HG02970 (cell line): Measurements from ENCODE around the gene ZNF75A.
A peak's percentile ranks its signal among the peaks of the same experiment; 100 is the strongest.
"Not testable (repeated sequence)": the region's sequence is repeated elsewhere in the genome, so short reads cannot be mapped to it uniquely, and the experiment has no call there.

Source experiments
- ATAC-seq: cut with Tn5 transposase; IDR thresholded peaks from one replicate; pipeline ENCODE4 v1.9.1; 2021; ENCODE audit warnings: mild to moderate bottlenecking, moderate library complexity, moderate number of reproducible peaks; ENCODE audit not compliant: unreplicated experiment, low FRiP score

ZNF75A gene

DNA sequence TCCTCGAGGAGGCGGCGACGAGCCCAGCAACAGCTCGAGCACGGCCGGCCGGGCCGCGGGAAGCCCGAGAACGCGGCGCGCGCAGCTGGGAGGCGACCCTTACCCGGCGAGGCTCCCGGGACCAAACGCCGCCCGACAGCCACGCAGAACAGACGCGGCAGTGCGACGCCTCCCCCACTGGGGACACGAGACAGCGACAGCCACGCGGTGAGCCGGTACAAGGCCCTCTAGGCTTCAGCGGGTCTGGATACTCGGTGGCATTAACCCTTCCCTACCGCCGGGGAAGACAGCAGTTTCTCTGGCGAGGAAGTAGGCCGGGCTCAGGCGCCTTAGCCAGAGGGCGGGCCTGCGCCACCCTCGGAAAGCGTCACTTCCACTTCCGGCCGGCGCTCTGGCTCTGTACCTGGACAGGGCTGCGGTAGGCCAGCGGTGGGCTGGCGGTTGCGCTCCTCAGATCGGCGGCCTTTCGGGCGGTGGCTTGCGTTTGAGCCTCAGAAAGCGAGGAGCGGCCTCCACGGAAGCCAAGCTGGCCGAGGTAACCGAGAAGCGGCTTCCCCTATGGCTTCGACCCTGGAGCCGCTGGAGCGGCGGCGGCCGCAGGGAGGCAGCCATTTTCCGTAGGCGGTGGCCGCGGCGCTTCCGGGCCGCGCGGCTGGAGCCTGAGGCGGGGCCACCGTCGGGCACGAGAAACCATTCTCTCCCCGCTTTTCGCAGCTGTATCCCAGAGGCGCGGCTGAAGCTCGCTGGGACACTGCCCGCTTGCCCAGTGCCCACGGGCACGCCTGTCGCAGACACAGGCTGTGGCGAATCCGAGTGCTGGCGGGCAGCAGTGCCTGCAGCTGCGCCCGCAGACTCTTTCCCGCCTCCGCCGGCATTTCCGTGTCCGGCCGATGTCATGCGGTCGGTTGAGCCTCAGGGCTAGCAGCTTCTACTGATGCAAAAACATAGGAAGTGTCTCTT lies at the start of gene ZNF75A, which contains the start of gene TIGD7:
TSS of gene ZNF75A (plus strand) at position 389 of the 960 bp plus-strand sequence. CDS start 2,932 bp downstream, outside the sequence.
TSS of gene TIGD7 (minus strand) at position 322 of the 960 bp plus-strand sequence. CDS start 4,816 bp downstream, outside the sequence.
- peak; percentile 89 for ATAC-seq

GRCh38 chr16:3256146-3256865 lies 49.0 kb upstream of the ZNF75A start, which contains the start of gene MEFV:
MEFV (minus strand) TSS chr16:3256633; CDS start chr16:3256587, 46 bp downstream.
- no peak for ATAC-seq

DNA sequence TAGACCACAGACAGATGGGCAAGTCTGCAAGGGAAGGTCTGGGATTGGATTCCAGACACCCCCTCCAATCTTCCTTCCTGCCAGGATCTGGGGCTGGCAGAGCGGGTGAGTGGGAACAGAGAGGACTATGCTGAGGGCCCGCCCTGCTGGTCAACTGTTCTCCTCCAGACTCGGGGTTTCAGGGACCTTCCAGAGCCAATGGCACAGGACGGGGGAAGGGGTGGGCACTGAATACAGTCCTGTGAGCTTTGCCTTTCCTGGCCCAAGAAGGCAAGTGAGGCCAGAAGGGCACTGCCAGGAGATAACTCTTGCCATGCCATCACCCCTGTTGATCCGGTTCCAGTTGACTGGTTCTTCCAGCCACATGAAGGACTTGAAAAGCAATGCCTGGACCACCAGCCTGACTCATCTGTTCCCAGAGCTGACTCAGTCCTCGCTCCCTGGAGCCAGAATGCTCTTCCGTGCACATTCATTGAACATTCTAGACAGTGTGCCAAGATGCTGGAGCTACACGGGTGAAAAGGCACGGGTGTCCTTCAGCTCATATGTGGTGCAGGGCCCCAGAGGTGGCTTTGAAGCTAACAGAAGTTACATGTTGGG lies 48.3 kb upstream of the ZNF75A start:
- no peak for ATAC-seq

DNA sequence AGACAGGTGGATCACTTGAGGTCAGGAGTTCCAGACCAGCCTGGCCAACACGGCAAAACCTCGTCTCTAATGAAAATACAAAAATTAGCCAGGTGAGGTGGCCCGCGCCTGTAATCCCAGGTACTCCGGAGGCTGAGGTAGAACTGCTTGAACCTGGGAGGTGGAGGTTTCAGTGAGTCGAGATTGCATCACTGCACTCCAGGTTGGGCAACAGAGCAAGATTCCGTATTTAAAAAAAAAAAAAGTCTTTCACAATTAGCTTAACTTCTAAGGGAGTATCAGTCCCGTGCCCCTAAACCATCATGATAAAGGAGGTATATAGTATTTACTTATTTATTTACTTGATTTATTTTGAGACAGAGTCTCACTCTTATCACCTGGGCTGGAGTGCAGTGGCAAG lies 45.5 kb upstream of the ZNF75A start:
- no peak for ATAC-seq

DNA sequence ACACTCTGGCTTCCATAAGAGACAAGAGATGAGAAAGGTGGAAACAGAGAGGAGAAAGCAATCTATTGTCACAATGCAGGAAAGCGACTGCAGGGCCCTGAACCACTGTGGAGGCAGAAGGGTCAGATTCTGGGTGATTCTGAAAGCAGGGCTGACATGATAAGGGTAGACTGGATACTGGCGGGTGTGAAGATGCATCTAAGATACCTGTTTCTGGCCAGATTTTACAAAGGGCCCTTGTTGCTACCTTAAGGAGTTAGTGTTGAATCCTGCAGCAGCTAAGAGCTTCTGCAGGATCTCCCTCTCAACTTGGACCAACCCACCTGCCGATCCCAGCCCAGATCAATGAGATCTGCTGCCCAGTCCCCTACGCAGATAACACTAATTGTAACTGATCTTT lies 42.8 kb upstream of the ZNF75A start:
- no peak for ATAC-seq

DNA sequence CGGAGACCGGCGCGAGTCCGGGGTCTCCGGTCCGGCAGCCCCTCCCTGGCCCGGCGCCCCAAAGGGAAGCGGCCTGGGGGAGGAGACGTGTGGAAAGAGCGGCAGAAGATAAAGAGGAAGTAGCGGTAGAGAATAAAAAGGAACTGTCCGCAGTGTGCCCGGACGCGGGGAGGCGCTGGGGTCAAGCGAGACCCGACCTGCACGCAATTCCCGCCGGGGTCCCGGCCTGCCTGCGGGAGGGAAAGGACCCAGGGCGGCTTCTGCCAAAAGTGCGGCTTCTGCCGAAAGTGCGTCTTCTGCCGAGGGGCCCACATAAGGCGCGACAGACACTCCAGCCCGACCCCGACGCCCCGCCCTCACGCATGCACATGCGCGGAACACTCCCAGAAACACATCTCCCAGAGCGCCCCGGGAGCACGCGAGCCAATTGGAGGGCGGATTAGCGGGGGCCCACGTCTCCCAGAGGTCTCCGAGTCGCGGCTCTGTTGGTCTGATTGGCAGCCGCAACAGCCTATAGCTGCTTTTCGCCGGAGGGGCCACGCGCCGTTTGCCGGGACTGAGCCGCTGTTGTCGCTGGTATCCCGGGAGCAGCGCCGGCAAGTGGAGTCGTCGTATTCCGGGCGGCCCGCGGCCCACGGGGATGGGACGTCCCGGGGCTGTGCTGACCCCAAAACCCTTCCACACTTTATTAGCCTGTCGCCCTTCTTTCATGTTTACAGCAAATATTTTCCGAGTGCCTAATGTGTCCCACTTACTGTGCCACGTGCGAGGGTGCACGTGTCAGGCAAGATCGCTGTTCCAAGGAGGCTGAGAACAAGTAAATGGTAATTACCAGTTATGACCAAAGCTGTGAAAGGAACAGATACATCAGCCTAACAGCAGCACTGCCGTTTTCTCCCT lies 40.9 kb upstream of the ZNF75A start:
- peak; percentile 81 for ATAC-seq

GRCh38 chr16:3266873-3267537 lies 38.3 kb upstream of the ZNF75A start:
- no peak for ATAC-seq

DNA sequence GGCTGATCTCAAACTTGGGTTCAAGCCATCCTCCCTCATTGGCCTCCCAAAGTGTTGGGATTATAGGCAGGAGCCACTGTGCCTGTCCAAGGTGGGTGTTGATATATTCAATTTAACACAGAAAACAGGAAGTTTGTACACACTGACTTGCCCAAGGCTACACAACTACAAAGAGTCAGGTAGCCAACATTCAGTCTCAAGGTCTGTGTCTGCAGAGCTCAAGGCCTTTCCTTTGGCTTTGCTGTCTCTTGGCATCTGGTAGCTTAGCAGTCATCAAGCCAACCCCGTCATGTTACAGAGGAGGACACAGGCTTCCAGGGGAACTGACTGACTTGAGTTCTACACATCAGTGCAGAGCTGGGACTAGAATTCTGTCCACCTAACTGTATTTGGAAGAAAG lies 37.0 kb upstream of the ZNF75A start:
- no peak for ATAC-seq

- not testable (repeated sequence) for ATAC-seq
These were observed 34.6 kb upstream of the ZNF75A start for GRCh38 chr16:3270718-3271117.

DNA sequence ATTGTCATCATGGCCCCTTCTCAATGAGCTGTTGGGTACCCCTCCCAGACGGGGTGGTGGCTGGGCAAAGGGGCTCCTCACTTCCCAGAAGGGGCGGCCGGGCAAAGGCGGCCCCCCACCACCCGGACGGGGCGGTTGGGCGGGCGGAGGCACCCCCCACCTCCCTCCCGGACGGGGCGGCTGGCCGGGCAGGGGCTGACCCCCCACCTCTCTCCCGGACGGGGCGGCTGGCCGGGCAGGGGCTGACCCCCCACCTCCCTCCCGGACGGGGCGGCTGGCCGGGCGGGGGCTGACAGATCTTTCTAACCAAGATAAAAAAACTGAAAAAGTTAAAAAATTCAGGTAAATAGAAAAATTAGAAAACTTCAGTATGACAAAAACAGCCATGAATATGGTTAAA lies 34.0 kb upstream of the ZNF75A start:
- not testable (repeated sequence) for ATAC-seq

DNA sequence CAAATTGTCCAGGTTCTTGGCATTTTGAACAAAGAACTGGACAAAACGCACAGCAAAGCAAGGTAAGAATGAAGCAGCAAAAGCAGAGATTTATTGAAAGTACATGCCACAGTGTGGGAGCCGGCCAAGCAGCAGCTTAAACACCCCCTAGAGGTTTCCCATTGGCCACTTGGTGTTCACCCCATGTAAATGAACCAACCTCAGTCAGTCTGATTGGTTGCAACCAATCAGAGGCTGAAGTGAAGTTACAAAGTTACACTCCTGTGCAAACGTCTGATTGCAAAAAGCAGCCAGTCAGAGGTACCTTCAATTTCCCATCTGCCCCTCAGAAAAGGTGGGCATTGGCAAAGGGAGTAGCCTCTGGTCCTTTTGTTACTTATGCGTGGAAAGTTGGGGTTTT lies 30.8 kb upstream of the ZNF75A start:
- no peak for ATAC-seq

DNA sequence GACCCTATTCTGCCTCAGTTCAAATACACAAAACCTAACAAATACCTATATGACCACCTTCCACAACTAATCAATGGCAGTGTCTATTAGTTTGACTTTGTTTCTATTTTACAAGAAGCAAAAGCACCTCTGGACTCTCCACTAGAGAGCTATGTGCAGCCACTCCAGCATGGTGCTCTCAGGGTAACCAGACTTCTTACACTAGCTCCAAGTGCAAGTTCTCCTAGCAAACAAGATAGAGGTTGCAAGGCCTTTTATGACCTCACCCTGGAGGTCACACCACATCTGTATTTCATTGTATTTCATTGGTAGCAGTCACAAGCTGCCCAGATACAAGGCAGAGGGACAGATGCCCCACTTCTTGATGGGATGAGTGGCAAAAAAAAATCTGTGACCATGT lies 30.4 kb upstream of the ZNF75A start:
- no peak for ATAC-seq

GRCh38 chr16:3276679-3277078 lies 28.6 kb upstream of the ZNF75A start:
- no peak for ATAC-seq

GRCh38 chr16:3281222-3281820 lies 24.0 kb upstream of the ZNF75A start:
- no peak for ATAC-seq

GRCh38 chr16:3282103-3282729 lies 23.1 kb upstream of the ZNF75A start:
- peak; percentile 24 for ATAC-seq

DNA sequence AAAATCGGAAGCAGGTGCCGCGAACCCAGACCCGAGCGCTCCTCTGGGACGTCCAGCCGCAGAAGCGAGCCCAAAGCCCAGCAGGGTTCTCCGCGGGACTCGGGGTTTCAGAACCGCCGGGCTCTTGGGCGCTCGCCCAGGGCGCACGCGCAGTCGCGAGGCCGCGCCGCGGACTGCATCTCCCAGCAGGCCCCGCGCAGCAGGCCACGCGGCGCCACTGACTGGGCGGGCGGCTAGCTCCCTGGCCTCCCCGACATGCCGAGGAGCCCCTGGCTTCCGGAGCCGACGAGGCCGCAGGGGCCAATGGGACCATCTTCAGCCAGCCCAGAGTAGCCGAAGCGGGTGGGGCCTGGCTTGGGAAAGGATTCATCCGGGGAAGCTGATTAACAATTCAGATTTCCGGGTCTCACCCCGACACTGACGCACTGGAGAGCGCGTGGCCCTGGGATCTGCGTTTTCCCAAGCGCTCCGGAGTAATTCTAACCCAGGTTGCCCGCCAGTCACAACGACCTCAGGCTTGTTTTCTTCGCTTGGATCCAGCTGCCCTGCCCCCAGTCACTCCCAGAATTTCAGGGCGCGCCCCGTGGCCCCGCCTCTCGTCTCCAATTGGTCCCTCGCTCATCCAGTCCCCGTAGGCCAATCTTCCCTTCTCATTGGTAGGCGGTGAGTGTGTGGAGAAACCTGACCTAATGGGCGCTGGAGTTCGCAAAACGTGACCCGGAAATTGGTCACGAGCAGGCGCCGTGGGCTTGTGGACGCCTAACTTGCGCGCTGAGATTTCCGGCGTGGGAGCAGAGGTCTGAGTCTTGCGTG lies 22.4 kb upstream of the ZNF75A start, which contains the start of gene ZNF263:
TSS of gene ZNF263 (plus strand) at position 762 of the 813 bp plus-strand sequence. CDS start 328 bp downstream, outside the sequence.
- peak; percentile 80 for ATAC-seq
